ENCODE results near the gene SCYGR2. TPM values are rescaled to one million over a fixed set of nuclear protein-coding genes. Genes with fewer than 3 reads are reported as not detected.

SCYGR2 gene
- total and polyA plus RNA-seq, 4 donors, result not detected

DNA sequence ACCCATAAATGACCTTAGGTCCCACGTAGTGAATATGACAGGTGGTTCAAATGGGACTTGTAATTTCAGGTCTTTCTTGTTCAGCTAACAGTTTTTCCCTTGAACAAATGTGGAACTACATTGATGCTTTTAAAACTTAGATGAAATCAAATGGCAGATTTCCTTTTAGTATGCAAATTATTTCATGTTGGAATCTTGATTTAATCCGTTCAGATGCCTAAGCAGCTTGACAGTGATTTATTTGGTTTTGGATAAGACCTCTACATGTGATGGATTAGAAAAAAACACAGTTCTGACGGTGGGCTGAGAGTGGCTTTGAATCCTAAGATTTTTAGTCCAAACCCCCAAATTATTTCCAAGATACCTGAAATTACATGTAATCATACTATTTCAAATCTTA lies 35.5 kb downstream of the SCYGR2 start:
- DNase-seq (ENCODE audit: low spot score), result no peak
- Histone ChIP-seq H3K36me3 (ENCODE audit: control insufficient read depth in 4 of 4, insufficient read depth in 3 of 4, low read depth in 1 of 4, low read length in 3 of 4) (no peaks in the 10 kb centered on the region), H3K4me3 (ENCODE audit: low read depth in 1 of 3, low read length in 3 of 3) (no peak overlapping the region), H3K9ac (ENCODE audit: low read depth in 1 of 2, low read length in 2 of 2) (no peak overlapping the region), H3K4me1 (ENCODE audit: control insufficient read depth in 4 of 4, insufficient read depth in 4 of 4, low read length in 3 of 4) (no peaks in the 10 kb centered on the region), H3K9me3 (ENCODE audit: control insufficient read depth in 4 of 4, low read length in 3 of 4) (no peaks in the 10 kb centered on the region), H3K27me3 (ENCODE audit: control insufficient read depth in 4 of 4, insufficient read depth in 4 of 4, low read length in 3 of 4) (no peaks in the 10 kb centered on the region), H3K27ac (ENCODE audit: low read depth in 1 of 2, low read length in 2 of 2) (no peak overlapping the region)
- TF ChIP-seq HNF4A (conservative IDR thresholded peaks at IDR 0.05) (no peak), GABPA (IDR thresholded peaks at IDR 0.05 in 1 of 2, conservative IDR thresholded peaks at IDR 0.05 in 1 of 2) (no peak), EGR1 (IDR thresholded peaks at IDR 0.05; ENCODE audit: low read depth in 2 of 2) (no peak), NR2F2 (IDR thresholded peaks at IDR 0.05) (no peak), RXRA (IDR thresholded peaks at IDR 0.05) (no peak), TAF1 (conservative IDR thresholded peaks at IDR 0.05) (no peak), HNF4G (IDR thresholded peaks at IDR 0.05) (no peak), YY1 (IDR thresholded peaks at IDR 0.05) (no peak), FOXA1 (IDR thresholded peaks at IDR 0.05) (no peak)
- 79% methylated on average over 3 of the region's 3 CpGs for WGBS

DNA sequence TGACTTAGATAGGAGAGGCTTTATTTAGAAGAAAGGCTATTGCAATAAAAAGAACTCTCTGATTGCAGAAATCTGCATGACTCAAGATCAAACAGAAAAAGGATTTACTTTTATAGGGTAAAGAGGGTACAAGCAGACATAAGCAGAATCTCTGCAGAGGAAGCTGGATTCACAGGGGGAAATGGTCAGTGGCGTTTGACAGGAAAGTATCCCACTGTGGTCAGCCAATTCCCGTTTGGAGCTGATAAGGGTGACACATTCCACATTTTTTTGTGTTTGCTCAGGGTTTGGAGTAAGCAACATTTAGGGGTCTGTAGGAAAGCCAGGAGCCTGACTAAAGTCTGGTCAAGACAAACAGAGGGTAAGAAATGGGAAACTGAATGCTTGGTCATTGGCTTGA lies 44.0 kb downstream of the SCYGR2 start:
- WGBS, result 35% methylated on average over 2 of the region's 2 CpGs

More for the DNA sequence above, 44.0 kb downstream of the SCYGR2 start:
- H3K27me3 ChIP-seq (ENCODE audit: control insufficient read depth in 4 of 4, insufficient read depth in 4 of 4, low read length in 3 of 4), result no peaks in the 10 kb centered on the region
- no peak overlapping the region for H3K4me3 ChIP-seq (ENCODE audit: low read depth in 1 of 3, low read length in 3 of 3)
- no peak overlapping the region for H3K9ac ChIP-seq (ENCODE audit: low read depth in 1 of 2, low read length in 2 of 2)
- DNase-seq (ENCODE audit: low spot score), result no peak
- TF ChIP-seq, protein P1, sequence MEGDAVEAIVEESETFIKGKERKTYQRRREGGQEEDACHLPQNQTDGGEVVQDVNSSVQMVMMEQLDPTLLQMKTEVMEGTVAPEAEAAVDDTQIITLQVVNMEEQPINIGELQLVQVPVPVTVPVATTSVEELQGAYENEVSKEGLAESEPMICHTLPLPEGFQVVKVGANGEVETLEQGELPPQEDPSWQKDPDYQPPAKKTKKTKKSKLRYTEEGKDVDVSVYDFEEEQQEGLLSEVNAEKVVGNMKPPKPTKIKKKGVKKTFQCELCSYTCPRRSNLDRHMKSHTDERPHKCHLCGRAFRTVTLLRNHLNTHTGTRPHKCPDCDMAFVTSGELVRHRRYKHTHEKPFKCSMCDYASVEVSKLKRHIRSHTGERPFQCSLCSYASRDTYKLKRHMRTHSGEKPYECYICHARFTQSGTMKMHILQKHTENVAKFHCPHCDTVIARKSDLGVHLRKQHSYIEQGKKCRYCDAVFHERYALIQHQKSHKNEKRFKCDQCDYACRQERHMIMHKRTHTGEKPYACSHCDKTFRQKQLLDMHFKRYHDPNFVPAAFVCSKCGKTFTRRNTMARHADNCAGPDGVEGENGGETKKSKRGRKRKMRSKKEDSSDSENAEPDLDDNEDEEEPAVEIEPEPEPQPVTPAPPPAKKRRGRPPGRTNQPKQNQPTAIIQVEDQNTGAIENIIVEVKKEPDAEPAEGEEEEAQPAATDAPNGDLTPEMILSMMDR (IDR thresholded peaks at IDR 0.05; ENCODE audit: low read depth, low read length, missing input control), result no peak
- no peak for TF ChIP-seq NR2F2 (IDR thresholded peaks at IDR 0.05)
- no peak for TF ChIP-seq FOXA2 (IDR thresholded peaks at IDR 0.05)
- no peak for TF ChIP-seq HNF4G (IDR thresholded peaks at IDR 0.05)
- TF ChIP-seq RXRA (IDR thresholded peaks at IDR 0.05), result no peak
- TF ChIP-seq HNF4A (conservative IDR thresholded peaks at IDR 0.05), result no peak
- no peak for TF ChIP-seq TAF1 (conservative IDR thresholded peaks at IDR 0.05)
- TF ChIP-seq SP1 (IDR thresholded peaks at IDR 0.05), result no peak
- TF ChIP-seq, protein P2, sequence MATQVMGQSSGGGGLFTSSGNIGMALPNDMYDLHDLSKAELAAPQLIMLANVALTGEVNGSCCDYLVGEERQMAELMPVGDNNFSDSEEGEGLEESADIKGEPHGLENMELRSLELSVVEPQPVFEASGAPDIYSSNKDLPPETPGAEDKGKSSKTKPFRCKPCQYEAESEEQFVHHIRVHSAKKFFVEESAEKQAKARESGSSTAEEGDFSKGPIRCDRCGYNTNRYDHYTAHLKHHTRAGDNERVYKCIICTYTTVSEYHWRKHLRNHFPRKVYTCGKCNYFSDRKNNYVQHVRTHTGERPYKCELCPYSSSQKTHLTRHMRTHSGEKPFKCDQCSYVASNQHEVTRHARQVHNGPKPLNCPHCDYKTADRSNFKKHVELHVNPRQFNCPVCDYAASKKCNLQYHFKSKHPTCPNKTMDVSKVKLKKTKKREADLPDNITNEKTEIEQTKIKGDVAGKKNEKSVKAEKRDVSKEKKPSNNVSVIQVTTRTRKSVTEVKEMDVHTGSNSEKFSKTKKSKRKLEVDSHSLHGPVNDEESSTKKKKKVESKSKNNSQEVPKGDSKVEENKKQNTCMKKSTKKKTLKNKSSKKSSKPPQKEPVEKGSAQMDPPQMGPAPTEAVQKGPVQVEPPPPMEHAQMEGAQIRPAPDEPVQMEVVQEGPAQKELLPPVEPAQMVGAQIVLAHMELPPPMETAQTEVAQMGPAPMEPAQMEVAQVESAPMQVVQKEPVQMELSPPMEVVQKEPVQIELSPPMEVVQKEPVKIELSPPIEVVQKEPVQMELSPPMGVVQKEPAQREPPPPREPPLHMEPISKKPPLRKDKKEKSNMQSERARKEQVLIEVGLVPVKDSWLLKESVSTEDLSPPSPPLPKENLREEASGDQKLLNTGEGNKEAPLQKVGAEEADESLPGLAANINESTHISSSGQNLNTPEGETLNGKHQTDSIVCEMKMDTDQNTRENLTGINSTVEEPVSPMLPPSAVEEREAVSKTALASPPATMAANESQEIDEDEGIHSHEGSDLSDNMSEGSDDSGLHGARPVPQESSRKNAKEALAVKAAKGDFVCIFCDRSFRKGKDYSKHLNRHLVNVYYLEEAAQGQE (IDR thresholded peaks at IDR 0.05), result no peak
- TF ChIP-seq, protein P3, sequence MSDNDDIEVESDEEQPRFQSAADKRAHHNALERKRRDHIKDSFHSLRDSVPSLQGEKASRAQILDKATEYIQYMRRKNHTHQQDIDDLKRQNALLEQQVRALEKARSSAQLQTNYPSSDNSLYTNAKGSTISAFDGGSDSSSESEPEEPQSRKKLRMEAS (IDR thresholded peaks at IDR 0.05), result no peak
- TF ChIP-seq RAD21 (IDR thresholded peaks at IDR 0.05), result no peak
- TF ChIP-seq EGR1 (IDR thresholded peaks at IDR 0.05; ENCODE audit: low read depth in 2 of 2), result no peak
- TF ChIP-seq, protein P4, sequence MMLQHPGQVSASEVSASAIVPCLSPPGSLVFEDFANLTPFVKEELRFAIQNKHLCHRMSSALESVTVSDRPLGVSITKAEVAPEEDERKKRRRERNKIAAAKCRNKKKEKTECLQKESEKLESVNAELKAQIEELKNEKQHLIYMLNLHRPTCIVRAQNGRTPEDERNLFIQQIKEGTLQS (IDR thresholded peaks at IDR 0.05), result no peak
- TF ChIP-seq GABPA (IDR thresholded peaks at IDR 0.05 in 1 of 2, conservative IDR thresholded peaks at IDR 0.05 in 1 of 2), result no peak
- TF ChIP-seq, protein P5, sequence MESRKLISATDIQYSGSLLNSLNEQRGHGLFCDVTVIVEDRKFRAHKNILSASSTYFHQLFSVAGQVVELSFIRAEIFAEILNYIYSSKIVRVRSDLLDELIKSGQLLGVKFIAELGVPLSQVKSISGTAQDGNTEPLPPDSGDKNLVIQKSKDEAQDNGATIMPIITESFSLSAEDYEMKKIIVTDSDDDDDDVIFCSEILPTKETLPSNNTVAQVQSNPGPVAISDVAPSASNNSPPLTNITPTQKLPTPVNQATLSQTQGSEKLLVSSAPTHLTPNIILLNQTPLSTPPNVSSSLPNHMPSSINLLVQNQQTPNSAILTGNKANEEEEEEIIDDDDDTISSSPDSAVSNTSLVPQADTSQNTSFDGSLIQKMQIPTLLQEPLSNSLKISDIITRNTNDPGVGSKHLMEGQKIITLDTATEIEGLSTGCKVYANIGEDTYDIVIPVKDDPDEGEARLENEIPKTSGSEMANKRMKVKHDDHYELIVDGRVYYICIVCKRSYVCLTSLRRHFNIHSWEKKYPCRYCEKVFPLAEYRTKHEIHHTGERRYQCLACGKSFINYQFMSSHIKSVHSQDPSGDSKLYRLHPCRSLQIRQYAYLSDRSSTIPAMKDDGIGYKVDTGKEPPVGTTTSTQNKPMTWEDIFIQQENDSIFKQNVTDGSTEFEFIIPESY (IDR thresholded peaks at IDR 0.05), result no peak
- no peak for TF ChIP-seq YY1 (IDR thresholded peaks at IDR 0.05)
- TF ChIP-seq FOXA1 (IDR thresholded peaks at IDR 0.05), result no peak
- TF ChIP-seq JUND (IDR thresholded peaks at IDR 0.05), result no peak
- no peaks in the 10 kb centered on the region for H3K9me3 ChIP-seq (ENCODE audit: control insufficient read depth in 4 of 4, low read length in 3 of 4)
- H3K27ac ChIP-seq (ENCODE audit: low read depth in 1 of 2, low read length in 2 of 2), result no peak overlapping the region
- no peaks in the 10 kb centered on the region for H3K36me3 ChIP-seq (ENCODE audit: control insufficient read depth in 4 of 4, insufficient read depth in 3 of 4, low read depth in 1 of 4, low read length in 3 of 4)
- no peaks in the 10 kb centered on the region for H3K4me1 ChIP-seq (ENCODE audit: control insufficient read depth in 4 of 4, insufficient read depth in 4 of 4, low read length in 3 of 4)

Data from liver (tissue), 9 donors.